NCI-H524 (cell line): Measurements from ENCODE around the gene RPTOR.

Experiments
- DNase-seq, 2 experiments: peaks; one replicate each; lab custom pipeline; 2025; lab: John Stamatoyannopoulos, UW

RPTOR gene

DNA sequence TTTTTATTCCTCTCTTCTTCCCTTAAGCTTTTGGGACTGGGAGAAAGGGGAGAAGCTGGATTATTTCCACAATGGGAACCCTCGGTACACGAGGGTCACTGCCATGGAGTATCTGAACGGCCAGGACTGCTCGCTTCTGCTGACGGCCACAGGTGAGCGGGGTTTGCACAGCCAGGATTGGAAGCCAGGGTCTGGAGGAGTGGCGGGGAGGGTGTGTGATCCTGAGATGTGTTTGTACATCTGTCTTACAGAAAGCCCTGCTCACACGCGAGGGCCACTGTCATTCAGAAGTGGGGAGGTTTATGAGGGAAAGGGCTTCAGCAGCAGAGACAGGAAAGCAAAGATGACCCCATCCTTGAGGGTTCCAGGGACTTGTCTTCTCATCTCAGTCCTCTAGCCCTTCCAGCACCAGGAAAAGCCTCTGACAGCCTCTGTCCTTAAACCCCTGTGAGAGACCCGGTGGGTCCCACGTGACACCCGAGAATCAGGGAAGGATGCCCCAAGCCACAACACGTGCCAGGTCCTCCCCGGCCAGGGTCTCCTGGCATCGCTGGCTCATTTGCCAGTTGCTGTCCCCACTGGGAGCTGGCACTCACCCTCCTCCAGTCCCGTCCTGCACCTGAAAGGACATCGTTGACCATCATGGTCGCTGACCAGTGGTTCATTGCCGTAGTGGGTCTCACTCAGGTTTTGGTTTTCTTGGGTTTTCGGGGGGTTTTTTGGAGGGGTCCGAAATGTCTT lies 402.7 kb downstream of the RPTOR start:
- no peak for DNase-seq

DNA sequence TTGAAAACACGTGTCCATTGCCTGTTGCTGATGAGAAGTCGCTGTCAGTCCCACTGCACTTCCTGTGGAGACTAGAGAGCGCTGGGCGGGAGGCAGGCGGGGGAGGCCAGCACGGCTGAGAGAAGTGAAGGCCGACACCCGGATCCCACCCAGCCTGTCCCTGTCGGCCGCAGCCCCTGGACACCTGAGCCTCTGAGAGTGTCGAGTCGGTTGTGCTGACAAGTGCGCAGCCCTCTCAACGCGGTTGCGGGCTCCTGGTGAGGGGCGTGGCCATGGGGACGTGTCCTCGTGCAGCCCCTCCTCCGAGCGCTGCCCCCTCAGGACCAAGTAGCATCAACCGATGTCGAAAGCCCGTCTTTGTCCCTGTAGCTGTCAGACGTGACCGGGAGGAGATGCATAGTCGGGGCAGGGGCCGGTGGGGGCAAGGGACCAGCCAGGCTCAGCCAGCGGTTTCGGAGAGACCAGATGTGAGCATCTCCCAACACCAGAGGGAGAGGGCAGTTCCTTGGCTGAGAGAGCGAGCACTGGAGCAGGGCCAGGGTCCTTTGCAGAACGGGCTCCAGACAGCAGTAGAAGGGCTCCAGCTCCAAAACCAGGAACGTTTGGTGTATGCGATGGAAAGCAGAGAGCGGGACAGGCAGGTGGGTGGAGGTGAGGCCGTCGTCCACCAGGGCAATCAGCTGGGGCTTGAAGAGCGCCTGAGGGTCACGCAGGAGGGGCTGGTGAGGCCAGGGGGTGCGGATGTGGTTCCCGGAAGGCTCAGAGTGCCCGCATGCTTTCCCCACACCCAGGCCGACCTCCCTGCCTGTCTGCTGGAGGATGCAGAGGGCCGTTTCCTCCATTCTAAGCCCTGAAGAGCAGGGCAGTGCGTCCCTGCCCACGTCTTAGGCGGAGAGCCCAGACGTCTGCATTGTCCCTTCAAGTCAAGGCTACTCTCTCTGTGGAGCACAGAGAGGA lies 403.7 kb downstream of the RPTOR start:
- no peak for DNase-seq

DNA sequence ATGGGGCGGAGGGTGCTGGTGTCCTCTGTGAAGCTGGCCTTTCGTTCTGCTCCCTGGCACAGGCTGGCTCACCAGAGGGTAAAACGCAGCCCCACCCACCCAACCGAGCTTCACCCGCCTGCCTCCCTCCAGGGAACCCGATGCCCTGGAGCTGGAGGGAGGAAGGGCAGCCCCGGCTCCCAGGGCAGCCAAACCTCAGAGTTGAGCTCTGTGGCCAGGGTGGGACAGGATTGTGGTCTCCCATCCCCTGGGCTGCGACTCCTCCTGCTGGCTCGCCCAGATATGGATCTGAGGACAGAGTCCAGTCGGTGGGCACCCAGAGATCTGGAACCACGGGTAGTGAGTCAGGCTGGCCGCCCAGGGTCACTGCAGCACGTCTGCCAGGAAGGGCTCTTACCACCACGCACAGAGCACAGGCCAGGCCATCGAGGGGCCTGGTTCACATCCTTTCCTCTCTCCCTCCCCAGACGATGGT lies 404.4 kb downstream of the RPTOR start:
- no peak for DNase-seq

DNA sequence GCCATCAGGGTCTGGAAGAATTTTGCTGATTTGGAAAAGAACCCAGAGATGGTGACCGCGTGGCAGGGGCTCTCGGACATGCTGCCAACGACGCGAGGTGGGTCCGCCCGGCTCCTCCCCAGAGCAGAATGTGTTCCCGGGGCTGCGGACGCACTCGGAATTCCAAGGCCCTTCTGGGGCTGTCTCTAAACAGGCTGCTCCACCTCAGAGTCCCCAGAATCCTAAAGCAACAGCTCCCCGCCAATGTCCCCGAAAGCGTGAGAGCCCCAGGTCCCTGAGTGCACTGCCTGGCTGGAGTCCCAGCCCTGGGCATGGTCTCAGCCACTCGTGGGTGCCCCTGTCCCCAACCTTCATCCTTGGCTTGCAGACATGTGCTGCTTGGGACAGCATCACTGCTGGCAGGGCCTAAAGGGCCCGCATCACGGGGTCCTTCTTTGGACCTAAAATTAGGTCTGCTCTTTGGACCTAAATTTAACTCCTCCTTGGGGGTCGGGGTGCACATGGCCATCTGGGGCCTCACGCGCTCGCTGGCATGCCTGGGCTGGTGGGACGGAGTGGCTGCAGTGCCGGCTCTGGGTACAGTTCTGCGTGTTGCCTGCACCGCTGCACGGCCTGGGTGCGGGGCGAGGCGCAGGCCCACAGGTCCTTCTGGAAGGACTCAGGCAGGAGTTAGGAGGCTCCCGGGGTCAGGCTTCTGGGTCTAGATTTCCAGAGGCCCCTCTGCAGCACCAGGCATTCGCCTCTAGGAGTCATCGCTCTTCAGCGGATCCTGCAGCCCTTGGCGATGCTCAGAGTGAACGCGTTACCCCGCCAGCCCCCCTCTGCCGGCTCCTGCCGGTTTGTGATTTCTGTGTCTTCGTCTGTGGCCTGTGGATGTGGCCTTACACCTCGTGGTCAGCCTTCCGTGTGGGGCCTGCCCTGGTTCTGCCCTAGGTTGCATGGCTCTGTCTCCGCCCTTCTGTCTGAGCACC lies 405.1 kb downstream of the RPTOR start:
- DNase-seq: peak in 1 of 2 experiments; percentile 31

DNA sequence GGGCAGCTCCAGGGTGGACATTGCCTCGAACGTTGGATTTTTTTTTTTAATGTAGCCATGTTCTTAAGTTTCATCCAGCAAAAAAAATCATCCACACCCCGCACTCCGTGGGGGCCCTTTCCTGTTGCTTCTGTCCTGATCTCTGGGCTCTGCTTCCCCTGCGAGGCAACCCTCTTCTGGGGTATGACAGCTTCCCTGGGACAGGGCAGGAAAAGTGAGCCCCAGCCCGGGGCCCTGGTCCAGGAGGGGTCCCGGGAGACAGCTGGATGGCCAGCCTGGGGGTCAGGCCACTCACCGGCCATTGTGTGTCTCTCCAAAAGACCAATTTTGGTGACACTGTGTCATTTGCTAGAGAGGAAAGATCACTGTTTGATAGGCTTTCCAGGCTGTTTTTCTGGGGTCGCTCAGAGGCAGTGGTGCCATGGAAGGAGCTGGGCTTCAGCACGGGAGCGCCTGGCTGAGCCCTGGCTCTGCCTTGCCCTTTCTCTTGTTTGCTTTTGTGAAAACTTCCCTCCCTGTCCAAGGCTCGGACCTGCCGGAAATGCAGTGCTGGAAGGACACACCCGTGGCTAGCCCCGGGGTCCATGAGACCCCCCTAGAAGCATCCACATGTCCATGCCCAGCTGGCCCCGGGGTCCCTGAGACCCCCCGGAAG lies 406.0 kb downstream of the RPTOR start:
- DNase-seq: no peak

DNA sequence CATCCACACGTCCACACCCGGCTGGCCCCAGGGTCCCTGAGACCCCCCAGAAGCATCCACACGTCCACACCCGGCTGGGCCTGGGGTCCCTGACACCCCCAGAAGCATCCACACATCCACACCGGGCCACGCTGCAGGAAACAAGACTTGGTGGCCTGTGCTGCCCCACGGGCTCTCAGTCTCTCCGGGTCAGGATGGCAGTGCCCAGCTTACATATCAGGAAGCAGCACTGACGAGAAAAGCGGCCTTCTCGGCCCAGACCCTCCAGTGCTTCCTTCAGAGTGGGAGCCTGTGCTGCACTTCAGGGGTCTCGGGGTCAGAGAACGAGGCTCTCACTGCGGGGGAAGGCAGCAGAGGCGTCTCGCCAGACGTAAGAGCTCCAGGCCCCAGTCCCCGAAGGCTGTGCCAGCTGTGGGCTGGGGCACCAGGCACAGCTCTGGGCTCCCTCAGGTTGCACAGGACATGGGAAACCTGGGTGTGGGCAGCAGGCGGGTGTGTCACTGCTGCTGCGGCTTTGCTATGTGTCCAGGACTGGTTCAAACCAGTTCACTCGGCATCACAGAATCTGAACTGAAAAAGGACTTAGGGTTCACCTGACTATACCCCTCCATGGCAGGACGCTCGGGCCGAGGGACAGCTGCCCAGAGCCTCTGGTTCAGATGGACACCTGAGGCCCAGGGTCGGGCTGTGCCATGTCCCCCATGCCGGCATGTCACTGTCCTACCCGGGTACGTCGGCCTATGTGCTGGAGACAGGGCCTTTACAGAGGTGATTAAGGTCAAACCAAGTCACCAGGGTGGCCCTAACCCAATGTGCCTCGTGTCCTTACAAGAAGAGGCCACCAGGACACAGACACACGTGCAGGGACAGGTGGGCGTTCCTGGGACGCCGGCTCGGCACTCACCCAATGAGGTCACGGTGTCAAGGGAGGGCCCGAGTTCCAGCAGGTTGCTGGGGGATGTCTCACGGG lies 406.8 kb downstream of the RPTOR start:
- no peak for DNase-seq

DNA sequence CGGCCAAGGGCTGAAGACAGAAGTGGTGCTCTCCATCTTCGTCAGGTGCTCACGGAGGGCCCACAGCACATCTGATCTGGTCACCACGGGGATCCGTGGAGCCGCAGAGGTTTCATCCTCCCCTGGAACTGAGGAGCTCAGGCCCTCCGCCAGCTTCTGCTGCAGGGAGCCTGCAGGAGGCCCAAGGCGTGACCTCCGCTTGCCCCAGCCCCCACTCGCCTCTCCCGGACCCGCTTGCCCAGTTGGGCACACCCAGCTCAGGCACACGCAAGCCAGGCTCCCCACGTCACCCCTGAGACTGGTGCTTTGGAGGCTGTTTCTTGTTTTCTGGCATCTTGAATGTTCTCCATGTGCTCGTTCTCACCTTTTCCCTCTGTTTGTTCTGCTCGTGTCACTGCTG lies 407.7 kb downstream of the RPTOR start:
- no peak for DNase-seq

DNA sequence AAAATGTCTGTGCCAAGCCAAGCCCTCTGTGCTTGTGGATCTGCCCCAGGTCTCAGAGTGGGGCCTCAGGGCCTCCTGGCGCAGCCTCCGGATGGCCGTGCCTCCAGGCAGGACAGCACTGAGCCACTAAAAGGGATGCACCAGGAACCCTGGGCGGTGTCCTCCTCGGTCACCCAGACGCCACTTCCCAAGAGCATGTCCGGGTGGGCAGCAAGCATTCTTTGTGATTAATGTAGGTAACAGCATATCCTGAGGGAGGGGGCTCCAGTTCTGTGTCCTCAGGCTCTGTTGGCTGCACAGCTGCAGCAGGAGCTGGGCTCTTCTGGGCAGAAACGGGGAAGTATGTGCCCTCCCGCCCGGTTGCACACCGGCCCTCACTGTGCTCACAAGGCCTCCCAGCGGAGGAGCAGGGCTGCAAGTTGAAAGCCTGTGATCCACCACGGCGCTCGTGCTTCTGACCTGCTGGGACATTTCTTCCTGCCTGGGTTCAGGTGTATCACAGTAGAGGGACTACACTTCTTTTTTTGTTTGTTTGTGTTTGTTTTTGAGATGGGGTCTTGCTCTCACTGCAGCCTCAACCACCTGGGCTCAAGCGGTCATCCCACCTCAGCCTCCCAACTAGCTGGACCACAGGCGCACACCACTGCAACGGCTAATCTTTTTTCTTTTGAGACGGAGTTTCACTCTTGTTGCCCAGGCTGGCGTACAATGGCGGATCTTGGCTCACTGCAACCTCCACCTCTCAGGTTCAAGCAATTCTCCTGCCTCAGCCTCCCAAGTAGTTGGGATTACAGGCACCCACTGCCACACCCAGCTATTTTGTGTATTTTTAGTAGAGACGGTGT lies 409.1 kb downstream of the RPTOR start:
- no peak for DNase-seq

DNA sequence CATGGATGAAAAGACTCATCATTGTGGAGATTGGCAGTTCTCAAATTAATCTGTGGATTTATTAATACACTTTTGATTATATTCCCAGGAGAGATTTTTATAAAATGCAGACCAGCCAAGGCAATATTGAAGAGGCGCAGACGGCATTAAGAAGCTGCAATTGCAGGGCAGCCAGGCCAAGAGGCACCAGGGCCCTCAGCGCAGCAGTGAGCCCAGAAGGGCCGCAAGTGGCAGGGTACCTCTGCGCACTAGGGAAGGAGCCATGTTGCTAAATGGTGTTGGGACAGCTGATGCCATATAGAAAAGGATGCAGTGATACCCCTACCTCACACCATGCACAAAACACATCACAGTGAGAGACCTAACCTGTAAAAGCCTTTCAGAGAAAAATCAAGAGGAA lies 410.4 kb downstream of the RPTOR start:
- no peak for DNase-seq

DNA sequence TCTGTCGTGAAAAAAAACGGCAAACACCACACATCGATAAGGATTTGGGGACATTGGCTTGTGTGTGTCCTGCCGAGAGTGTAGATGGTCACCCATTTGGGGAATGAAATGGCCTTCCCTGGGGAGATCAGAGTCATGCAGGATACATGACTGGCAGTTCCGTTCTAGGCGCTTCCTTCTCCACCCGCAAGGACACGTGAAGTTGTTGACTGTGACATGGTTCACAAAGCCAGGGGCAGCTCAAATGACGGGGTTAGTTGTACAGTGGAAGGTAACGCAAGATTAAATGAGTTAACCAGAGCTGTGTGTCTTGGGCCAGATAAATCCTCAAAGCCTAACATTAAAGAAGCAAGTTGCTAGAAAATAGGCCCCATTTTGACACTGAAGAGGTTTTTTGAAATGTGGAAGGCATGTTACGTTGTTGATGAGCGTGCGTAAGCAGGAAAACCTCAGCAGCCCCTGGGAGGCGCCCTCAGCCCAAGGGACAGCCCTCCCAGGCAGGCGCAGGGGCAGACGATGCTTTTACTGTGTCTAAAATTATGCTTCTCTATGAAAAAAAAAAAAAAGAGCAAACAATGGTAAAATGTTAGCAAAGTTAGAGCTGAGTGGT lies 411.1 kb downstream of the RPTOR start:
- DNase-seq: no peak

DNA sequence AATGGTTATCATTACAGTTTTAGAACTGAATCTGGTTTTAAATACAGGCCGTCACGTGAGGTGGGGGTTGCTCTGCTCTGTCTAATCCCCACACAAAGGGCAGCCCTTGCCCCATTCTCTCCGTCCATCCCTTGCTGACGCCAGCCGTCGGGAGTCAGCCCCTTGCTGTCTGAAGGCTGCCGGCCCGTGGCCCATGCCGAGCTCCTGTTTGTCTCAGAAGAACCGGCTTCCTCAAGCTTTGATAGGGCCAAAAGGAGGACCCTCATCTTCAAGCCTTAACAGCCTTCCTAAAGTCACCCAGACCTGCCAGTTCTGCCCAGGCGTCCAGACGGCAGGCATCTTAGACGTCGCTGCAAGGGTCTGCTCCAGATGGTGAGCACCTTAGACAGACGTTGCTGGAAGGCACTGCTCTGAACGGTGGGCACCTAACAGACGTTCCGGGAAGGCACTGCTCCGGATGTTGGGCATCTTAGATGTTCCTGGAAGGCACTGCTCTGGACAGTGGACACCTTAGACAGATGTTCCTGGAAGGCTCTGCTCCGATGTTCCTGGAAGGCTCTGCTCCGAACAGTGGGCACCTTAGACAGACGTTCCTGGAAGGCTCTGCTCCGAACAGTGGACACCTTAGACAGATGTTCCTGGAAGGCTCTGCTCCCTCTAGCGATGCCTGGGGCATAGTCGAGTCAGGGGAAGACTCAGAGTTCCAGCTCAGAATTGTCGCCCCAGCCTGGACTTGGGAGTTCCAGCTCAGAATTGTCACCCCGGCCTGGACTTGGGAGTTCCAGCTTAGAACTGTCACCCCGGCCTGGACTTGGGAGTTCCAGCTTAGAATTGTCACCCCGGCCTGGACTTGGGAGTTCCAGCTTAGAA lies 411.9 kb downstream of the RPTOR start:
- DNase-seq: peak; percentile 32 to 47

DNA sequence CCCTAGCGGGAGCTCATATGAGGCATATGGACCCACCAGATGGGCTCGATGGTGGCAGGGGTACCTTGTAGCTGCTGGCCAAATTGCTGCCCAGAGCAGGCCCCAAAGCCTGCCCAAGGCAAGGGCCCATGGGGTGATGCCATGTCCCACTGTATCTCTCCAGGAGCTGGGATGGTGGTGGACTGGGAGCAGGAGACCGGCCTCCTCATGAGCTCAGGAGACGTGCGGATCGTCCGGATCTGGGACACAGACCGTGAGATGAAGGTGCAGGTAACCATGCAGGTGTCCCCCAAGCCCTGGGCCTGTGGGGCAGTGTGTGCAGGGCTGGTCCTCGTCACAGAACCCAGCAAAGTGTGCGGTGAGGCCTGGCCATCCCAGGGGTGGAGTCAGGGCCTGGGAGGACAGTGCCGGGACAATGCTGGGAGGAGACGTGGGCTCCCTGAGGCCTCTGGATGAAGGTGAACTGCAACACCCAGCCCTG lies 412.9 kb downstream of the RPTOR start:
- DNase-seq: no peak

DNA sequence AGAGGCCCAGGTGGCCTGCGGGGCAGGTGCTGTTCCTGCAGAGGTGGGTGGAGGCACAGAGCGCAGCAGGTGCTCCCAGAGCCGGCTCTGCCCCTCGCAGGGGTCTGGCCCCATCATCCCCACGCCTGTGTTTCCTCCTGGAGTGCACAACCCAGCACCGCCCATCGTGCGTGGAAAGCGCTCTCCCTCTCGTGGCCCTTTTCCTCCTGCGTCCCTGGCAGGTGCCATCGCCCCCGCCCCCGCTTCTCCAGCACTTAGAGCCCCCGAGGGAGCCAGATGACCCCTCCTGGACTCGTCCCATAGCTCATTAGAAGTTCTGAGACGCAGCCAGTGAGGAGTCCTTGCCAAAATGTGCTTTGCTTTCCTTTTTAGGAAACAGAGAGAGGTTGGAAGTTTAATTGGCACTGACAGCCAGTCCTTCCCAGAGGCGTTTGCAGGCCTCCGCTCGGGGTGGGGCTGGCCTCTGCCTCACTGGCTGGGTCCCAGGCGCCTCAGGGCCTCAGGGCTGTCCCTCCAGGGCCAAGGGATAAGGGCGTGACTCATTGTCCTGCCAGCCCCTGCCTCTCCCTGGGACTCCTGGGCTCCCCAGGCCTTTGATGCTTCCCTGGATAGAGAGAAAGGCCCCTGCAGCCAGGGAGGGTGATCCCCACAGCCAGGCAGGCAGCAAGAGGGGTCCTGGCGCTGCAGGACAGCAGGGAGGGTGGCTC lies 414.8 kb downstream of the RPTOR start:
- no peak for DNase-seq

DNA sequence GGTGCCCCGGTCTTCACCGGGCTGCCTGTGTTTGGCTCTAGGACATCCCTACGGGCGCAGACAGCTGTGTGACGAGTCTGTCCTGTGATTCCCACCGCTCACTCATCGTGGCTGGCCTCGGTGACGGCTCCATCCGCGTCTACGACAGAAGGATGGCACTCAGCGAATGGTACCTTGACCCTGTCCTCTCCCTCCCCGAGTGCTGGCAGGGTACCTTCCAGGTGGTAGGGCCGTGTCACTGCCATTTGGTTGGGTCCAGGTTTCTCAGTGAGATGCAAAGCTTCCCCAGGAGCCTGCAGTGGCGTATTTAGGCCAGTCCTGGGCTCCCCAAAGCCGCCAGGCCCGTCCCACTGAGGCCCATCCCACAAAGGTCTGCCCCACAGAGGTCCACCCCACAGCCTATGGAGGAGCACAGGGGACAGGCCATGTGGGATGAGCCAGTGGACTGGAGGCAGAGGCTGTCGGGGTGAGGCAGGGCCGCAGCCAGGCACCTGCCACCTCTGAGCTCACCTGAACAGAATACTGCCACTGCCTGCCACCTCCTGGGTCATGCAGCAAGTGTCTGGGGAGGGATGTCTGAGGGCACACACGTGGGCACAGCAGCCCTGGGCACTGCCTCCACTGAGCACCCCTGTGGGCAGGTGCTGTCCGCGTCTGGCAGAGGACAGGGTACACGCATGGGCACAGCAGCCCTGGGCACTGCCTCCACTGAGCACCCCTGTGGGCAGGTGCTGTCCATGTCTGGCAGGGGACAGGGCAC lies 415.6 kb downstream of the RPTOR start:
- DNase-seq: no peak

DNA sequence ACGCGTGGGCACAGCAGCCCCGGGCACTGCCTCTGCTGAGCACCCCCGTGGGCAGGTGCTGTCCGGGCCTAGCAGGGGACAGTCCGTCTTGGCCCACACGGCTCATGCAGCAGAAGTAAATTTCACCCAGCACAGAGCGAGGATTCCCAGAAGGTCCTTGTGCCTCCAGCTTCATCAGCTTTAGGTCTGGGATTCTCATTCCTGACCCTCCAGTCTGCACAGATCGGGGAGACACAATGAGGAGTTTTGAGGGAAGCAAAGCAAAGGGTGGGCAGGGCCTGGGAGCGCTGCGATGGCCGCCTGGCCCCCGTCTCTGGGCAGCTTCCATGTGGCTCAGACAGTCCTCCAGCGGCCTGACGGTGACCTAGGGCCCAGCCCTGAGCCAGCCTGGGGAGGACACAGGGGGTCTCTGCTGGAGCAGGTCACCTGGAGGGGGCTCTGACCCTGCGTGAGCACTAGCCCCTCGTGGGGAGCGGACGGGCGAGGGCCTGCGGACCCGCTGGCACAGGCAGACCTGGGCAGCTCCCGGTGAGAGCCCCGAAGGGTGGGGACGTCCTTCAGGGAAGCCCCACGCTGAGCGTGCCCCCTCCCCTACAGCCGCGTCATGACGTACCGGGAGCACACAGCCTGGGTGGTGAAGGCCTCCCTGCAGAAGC lies 416.3 kb downstream of the RPTOR start:
- DNase-seq: no peak
